ENCODE results near the gene SPP1. TPM values are rescaled to one million over a fixed set of nuclear protein-coding genes. Genes with fewer than 3 reads are reported as not detected.

SPP1 gene
- total RNA-seq, 1 experiment from 2014 or later = 1,002 TPM

- Mint-ChIP-seq H3K9me3 (ENCODE audit: low read depth, unreplicated experiment) (no peaks in the 10 kb centered on the region), H3K36me3 (ENCODE audit: insufficient read depth, unreplicated experiment) (peaks cover 57% of the 10 kb centered on the region), H3K27ac (ENCODE audit: unreplicated experiment) (no peak overlapping the region), H3K4me1 (ENCODE audit: low read depth, unreplicated experiment) (peaks cover 23% of the 10 kb centered on the region), H3K4me3 (ENCODE audit: low read depth, unreplicated experiment) (no peak overlapping the region), H3K27me3 (ENCODE audit: unreplicated experiment) (no peaks in the 10 kb centered on the region)
- no TSS peak for BruUV-seq (replicated peaks)
- CTCF ChIA-PET = no interaction called here
- no peak for TF ChIP-seq CTCF (IDR thresholded peaks at IDR 0.05; ENCODE audit: unreplicated experiment)
- no peak for DNase-seq
- intact Hi-C loops (cut with micrococcal nuclease; ENCODE audit: unreplicated experiment) = no loop called here
Measured at GRCh38 chr4:87982036-87982435, 6.5 kb downstream of the SPP1 start.

DNA sequence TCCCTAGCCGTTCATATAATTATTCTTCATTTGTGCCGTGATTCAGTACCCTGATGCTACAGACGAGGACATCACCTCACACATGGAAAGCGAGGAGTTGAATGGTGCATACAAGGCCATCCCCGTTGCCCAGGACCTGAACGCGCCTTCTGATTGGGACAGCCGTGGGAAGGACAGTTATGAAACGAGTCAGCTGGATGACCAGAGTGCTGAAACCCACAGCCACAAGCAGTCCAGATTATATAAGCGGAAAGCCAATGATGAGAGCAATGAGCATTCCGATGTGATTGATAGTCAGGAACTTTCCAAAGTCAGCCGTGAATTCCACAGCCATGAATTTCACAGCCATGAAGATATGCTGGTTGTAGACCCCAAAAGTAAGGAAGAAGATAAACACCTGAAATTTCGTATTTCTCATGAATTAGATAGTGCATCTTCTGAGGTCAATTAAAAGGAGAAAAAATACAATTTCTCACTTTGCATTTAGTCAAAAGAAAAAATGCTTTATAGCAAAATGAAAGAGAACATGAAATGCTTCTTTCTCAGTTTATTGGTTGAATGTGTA is 7.0 kb downstream of the SPP1 start:
- no peak overlapping the region for H3K27ac Mint-ChIP-seq (ENCODE audit: unreplicated experiment)
- no peak for DNase-seq
- TF ChIP-seq CTCF (IDR thresholded peaks at IDR 0.05; ENCODE audit: unreplicated experiment) = no peak
- CTCF ChIA-PET = no interaction called here
- no peaks in the 10 kb centered on the region for H3K9me3 Mint-ChIP-seq (ENCODE audit: low read depth, unreplicated experiment)
- H3K36me3 Mint-ChIP-seq (ENCODE audit: insufficient read depth, unreplicated experiment) = peaks cover 52% of the 10 kb centered on the region
- no TSS peak for BruUV-seq (replicated peaks)
- no peak overlapping the region for H3K4me3 Mint-ChIP-seq (ENCODE audit: low read depth, unreplicated experiment)
- H3K4me1 Mint-ChIP-seq (ENCODE audit: low read depth, unreplicated experiment) = peaks cover 23% of the 10 kb centered on the region
- no peaks in the 10 kb centered on the region for H3K27me3 Mint-ChIP-seq (ENCODE audit: unreplicated experiment)
- intact Hi-C loops (cut with micrococcal nuclease; ENCODE audit: unreplicated experiment) = no loop called here

- CTCF ChIA-PET = no interaction called here
Measured at GRCh38 chr4:87983996-87984395, 8.5 kb downstream of the SPP1 start.

GRCh38 chr4:87985097-87985886 is 9.8 kb downstream of the SPP1 start:
- peaks cover 23% of the 10 kb centered on the region for H3K4me1 Mint-ChIP-seq (ENCODE audit: low read depth, unreplicated experiment)
- intact Hi-C loops (cut with micrococcal nuclease; ENCODE audit: unreplicated experiment) = loop anchor here (1.0 to 2.0 kb wide), 2 partner anchors 132 to 228 kb away; no protein-coding TSS in a partner anchor
- CTCF ChIA-PET = interaction anchor here (0.6 to 2.1 kb wide), 7 partner anchors 12 to 441 kb away, joined by 3 to 21 read pairs (median 3); no protein-coding TSS in a partner anchor
- no peaks in the 10 kb centered on the region for H3K9me3 Mint-ChIP-seq (ENCODE audit: low read depth, unreplicated experiment)
- BruUV-seq (replicated peaks) = no TSS peak
- peaks cover 26% of the 10 kb centered on the region for H3K36me3 Mint-ChIP-seq (ENCODE audit: insufficient read depth, unreplicated experiment)
- peak; percentile 54 for TF ChIP-seq CTCF (IDR thresholded peaks at IDR 0.05; ENCODE audit: unreplicated experiment)
- DNase-seq = peak; percentile 79
- H3K27me3 Mint-ChIP-seq (ENCODE audit: unreplicated experiment) = no peaks in the 10 kb centered on the region
- no peak overlapping the region for H3K4me3 Mint-ChIP-seq (ENCODE audit: low read depth, unreplicated experiment)
- peak overlapping the region; percentile 68 for H3K27ac Mint-ChIP-seq (ENCODE audit: unreplicated experiment)

More at GRCh38 chr4:87983996-87984395, 8.5 kb downstream of the SPP1 start:
- DNase-seq = no peak
- no peaks in the 10 kb centered on the region for H3K9me3 Mint-ChIP-seq (ENCODE audit: low read depth, unreplicated experiment)
- H3K27ac Mint-ChIP-seq (ENCODE audit: unreplicated experiment) = peak overlapping the region; percentile 50
- H3K4me1 Mint-ChIP-seq (ENCODE audit: low read depth, unreplicated experiment) = peaks cover 23% of the 10 kb centered on the region
- BruUV-seq (replicated peaks) = TSS peak; percentile 37
- H3K4me3 Mint-ChIP-seq (ENCODE audit: low read depth, unreplicated experiment) = no peak overlapping the region
- intact Hi-C loops (cut with micrococcal nuclease; ENCODE audit: unreplicated experiment) = loop anchor here (2.0 kb wide), 1 partner anchor 229 kb away; no protein-coding TSS in a partner anchor
- no peak for TF ChIP-seq CTCF (IDR thresholded peaks at IDR 0.05; ENCODE audit: unreplicated experiment)
- H3K36me3 Mint-ChIP-seq (ENCODE audit: insufficient read depth, unreplicated experiment) = peaks cover 39% of the 10 kb centered on the region
- no peaks in the 10 kb centered on the region for H3K27me3 Mint-ChIP-seq (ENCODE audit: unreplicated experiment)
